Measurements from ENCODE around the gene IL16. TPM values are rescaled to one million over a fixed set of nuclear protein-coding genes. Genes with fewer than 3 reads are reported as not detected.

Gene IL16
- total RNA-seq, 1 experiment from 2014 or later: 0.81 TPM

GRCh38 chr15:81358248-81358647 lies 161.6 kb downstream of the IL16 start:
- no peaks in the 10 kb centered on the region for H3K4me1 ChIP-seq (ENCODE audit: control insufficient read depth in 1 of 2, insufficient read depth in 2 of 2, low read length in 2 of 2)
- TF ChIP-seq ZNF274 (IDR thresholded peaks at IDR 0.05; ENCODE audit: low read depth, low read length) (no peak), EZH2 (IDR thresholded peaks at IDR 0.05) (no peak), RAD21 (IDR thresholded peaks at IDR 0.05; ENCODE audit: low read depth) (no peak), EGR1 (IDR thresholded peaks at IDR 0.05; ENCODE audit: low read depth) (no peak), CTCF (IDR thresholded peaks at IDR 0.05 in 2 of 3, conservative IDR thresholded peaks at IDR 0.05 in 1 of 3; ENCODE audit: borderline replicate concordance in 1 of 3, insufficient read depth in 1 of 3, low read depth in 2 of 3, low read length in 2 of 3) (no peak)
- no peaks in the 10 kb centered on the region for H3K9me2 ChIP-seq (ENCODE audit: insufficient read depth)
- no peaks in the 10 kb centered on the region for H3K79me2 ChIP-seq (ENCODE audit: insufficient read depth, low read length)
- no peak overlapping the region for H3K27ac ChIP-seq (ENCODE audit: low read depth, low read length)
- POLR2A ChIA-PET: no interaction called here
- no peak overlapping the region for H3K4me3 ChIP-seq (replicated peaks in 1 of 2; ENCODE audit: low read depth in 1 of 2, low read length in 2 of 2)
- no peaks in the 10 kb centered on the region for H3K36me3 ChIP-seq (ENCODE audit: control insufficient read depth in 1 of 2, insufficient read depth in 2 of 2, low read length in 2 of 2)
- RAD21 ChIA-PET (ENCODE audit: low non-redundant PET in 1 of 2, low total read pairs in 2 of 2, uncharacterized antibody in 2 of 2, unreplicated experiment in 2 of 2): no interaction called here
- no peak overlapping the region for H3K9ac ChIP-seq (ENCODE audit: low read length)
- ATAC-seq: no peak
- no peaks in the 10 kb centered on the region for H3K27me3 ChIP-seq (ENCODE audit: insufficient read depth, low read length)
- no peaks in the 10 kb centered on the region for H3K9me3 ChIP-seq (ENCODE audit: control insufficient read depth in 1 of 2, insufficient read depth in 1 of 2, low read depth in 1 of 2, low read length in 2 of 2)
- intact Hi-C loops (cut with micrococcal nuclease): no loop called here
- no peak overlapping the region for H2AFZ ChIP-seq (ENCODE audit: low read depth, low read length, poor library complexity, severe bottlenecking)
- H4K20me1 ChIP-seq (ENCODE audit: insufficient read depth): no peaks in the 10 kb centered on the region
- CTCF ChIA-PET: no interaction called here
- no peak for DNase-seq (ENCODE audit: low read depth, low spot score)
- H3K4me2 ChIP-seq (ENCODE audit: low read length): no peak overlapping the region
- BruUV-seq (replicated peaks): no TSS peak

- Histone ChIP-seq H3K4me3 (replicated peaks in 1 of 2; ENCODE audit: low read depth in 1 of 2, low read length in 2 of 2) (no peak overlapping the region), H3K27ac (ENCODE audit: low read depth, low read length) (no peak overlapping the region), H3K9me3 (ENCODE audit: control insufficient read depth in 1 of 2, insufficient read depth in 1 of 2, low read depth in 1 of 2, low read length in 2 of 2) (no peaks in the 10 kb centered on the region), H3K79me2 (ENCODE audit: insufficient read depth, low read length) (no peaks in the 10 kb centered on the region), H3K36me3 (ENCODE audit: control insufficient read depth in 1 of 2, insufficient read depth in 2 of 2, low read length in 2 of 2) (no peaks in the 10 kb centered on the region), H3K9ac (ENCODE audit: low read length) (no peak overlapping the region), H4K20me1 (ENCODE audit: insufficient read depth) (no peaks in the 10 kb centered on the region), H2AFZ (ENCODE audit: low read depth, low read length, poor library complexity, severe bottlenecking) (no peak overlapping the region), H3K4me2 (ENCODE audit: low read length) (no peak overlapping the region), H3K4me1 (ENCODE audit: control insufficient read depth in 1 of 2, insufficient read depth in 2 of 2, low read length in 2 of 2) (no peaks in the 10 kb centered on the region), H3K9me2 (ENCODE audit: insufficient read depth) (no peaks in the 10 kb centered on the region), H3K27me3 (ENCODE audit: insufficient read depth, low read length) (no peaks in the 10 kb centered on the region)
- ChIA-PET CTCF (interaction anchor here (0.9 kb wide), 1 partner anchor 24 kb away, joined by 3 read pairs; no protein-coding TSS in a partner anchor), POLR2A (no interaction called here), RAD21 (ENCODE audit: low non-redundant PET in 1 of 2, low total read pairs in 2 of 2, uncharacterized antibody in 2 of 2, unreplicated experiment in 2 of 2) (no interaction called here)
- intact Hi-C loops (cut with micrococcal nuclease): no loop called here
- ATAC-seq (no peak), DNase-seq (ENCODE audit: low read depth, low spot score) (no peak)
- no peak for TF ChIP-seq FOSL1 (IDR thresholded peaks at IDR 0.05; ENCODE audit: low read depth)
- no peak for TF ChIP-seq RAD21 (IDR thresholded peaks at IDR 0.05; ENCODE audit: low read depth)
- no peak for TF ChIP-seq SIN3A (IDR thresholded peaks at IDR 0.05; ENCODE audit: low read depth)
- no peak for TF ChIP-seq ELF1 (IDR thresholded peaks at IDR 0.05; ENCODE audit: borderline replicate concordance, low read depth)
- TF ChIP-seq CEBPB (IDR thresholded peaks at IDR 0.05; ENCODE audit: low read depth): no peak
- no peak for TF ChIP-seq EZH2 (IDR thresholded peaks at IDR 0.05)
- TF ChIP-seq SRF (IDR thresholded peaks at IDR 0.05; ENCODE audit: low read depth): no peak
- no peak for TF ChIP-seq YY1 (IDR thresholded peaks at IDR 0.05; ENCODE audit: extremely low read depth, insufficient replicate concordance, low read depth, low read length)
- no peak for TF ChIP-seq EGR1 (IDR thresholded peaks at IDR 0.05; ENCODE audit: low read depth)
- no peak for TF ChIP-seq CTCF (IDR thresholded peaks at IDR 0.05 in 2 of 3, conservative IDR thresholded peaks at IDR 0.05 in 1 of 3; ENCODE audit: borderline replicate concordance in 1 of 3, insufficient read depth in 1 of 3, low read depth in 2 of 3, low read length in 2 of 3)
- TF ChIP-seq JUND (IDR thresholded peaks at IDR 0.05): no peak
- BruUV-seq (replicated peaks): no TSS peak
Observed at GRCh38 chr15:81360491-81360890, 163.8 kb downstream of the IL16 start.

All from HCT116 (cell line).